Femur (tissue), 1 donor: ENCODE results near the gene TM9SF3.
"Not testable (repeated sequence)": the region's sequence is repeated elsewhere in the genome, so short reads cannot be mapped to it uniquely, and the experiment has no call there.

ENCODE experiments used
- DNase-seq: peaks from one replicate; pipeline ENCODE4 v3.0.0-alpha.2; 2017

Gene TM9SF3

GRCh38 chr10:96560966-96561887 lies 25.6 kb downstream of the TM9SF3 start:
- no peak for DNase-seq

- no peak for DNase-seq
Observed at GRCh38 chr10:96560489-96560888, 26.3 kb downstream of the TM9SF3 start.

GRCh38 chr10:96556003-96556402 lies 30.8 kb downstream of the TM9SF3 start:
- DNase-seq: no peak

- no peak for DNase-seq
Observed at GRCh38 chr10:96555330-96555729, 31.5 kb downstream of the TM9SF3 start.

- DNase-seq: no peak
Observed at GRCh38 chr10:96548589-96548988, 38.2 kb downstream of the TM9SF3 start.

GRCh38 chr10:96545558-96545957 lies 41.3 kb downstream of the TM9SF3 start:
- not testable (repeated sequence) for DNase-seq

- DNase-seq: no peak
Observed at GRCh38 chr10:96541921-96542320, 44.9 kb downstream of the TM9SF3 start.

GRCh38 chr10:96540240-96540639 lies 46.6 kb downstream of the TM9SF3 start:
- no peak for DNase-seq

GRCh38 chr10:96538683-96539082 lies 48.1 kb downstream of the TM9SF3 start:
- no peak for DNase-seq

- DNase-seq: no peak
Observed at GRCh38 chr10:96536129-96536528, 50.7 kb downstream of the TM9SF3 start.

GRCh38 chr10:96532523-96532922 lies 54.3 kb downstream of the TM9SF3 start:
- no peak for DNase-seq

- DNase-seq: no peak
Observed at GRCh38 chr10:96529634-96530279, 57.1 kb downstream of the TM9SF3 start.

- DNase-seq: no peak
Observed at GRCh38 chr10:96524741-96525140, 62.1 kb downstream of the TM9SF3 start.

GRCh38 chr10:96517284-96517683 lies 69.5 kb downstream of the TM9SF3 start:
- no peak for DNase-seq

GRCh38 chr10:96516337-96516736 lies 70.5 kb downstream of the TM9SF3 start:
- DNase-seq: no peak

GRCh38 chr10:96513698-96514561 lies 72.9 kb downstream of the TM9SF3 start, which contains the start of gene TLL2:
Gene TLL2, minus strand, starts transcription at chr10:96513926. Its CDS starts 241 bp downstream, at chr10:96513685.
- DNase-seq: peak; percentile 87

GRCh38 chr10:96513305-96513697 lies 73.5 kb downstream of the TM9SF3 start:
- DNase-seq: peak; percentile 31

GRCh38 chr10:96512524-96513304 lies 74.1 kb downstream of the TM9SF3 start:
- peak; percentile 21 for DNase-seq

- no peak for DNase-seq
Observed at GRCh38 chr10:96511044-96511945, 75.5 kb downstream of the TM9SF3 start.

- no peak for DNase-seq
Observed at GRCh38 chr10:96509017-96509641, 77.7 kb downstream of the TM9SF3 start.

GRCh38 chr10:96507044-96507443 lies 79.8 kb downstream of the TM9SF3 start:
- DNase-seq: no peak
